ENCODE results near the gene LRAT. TPM values are rescaled to one million over a fixed set of nuclear protein-coding genes. Genes with fewer than 3 reads are reported as not detected.
A peak's percentile ranks its signal among the peaks of the same experiment; 100 is the strongest.

Gene LRAT
- total and polyA plus RNA-seq, 2 experiments from 2014 or later, result 57.1 to 90.1 TPM

GRCh38 chr4:154741131-154741665 lies 2.6 kb upstream of the LRAT start:
- peak overlapping the region; percentile 92 for H3K27ac Mint-ChIP-seq
- H3K4me3 Mint-ChIP-seq, result peak overlapping the region; percentile 68
- Histone ChIP-seq H4K20me1 (replicated peaks; ENCODE audit: insufficient read depth) (peaks cover 12% of the 10 kb centered on the region), H3K36me3 (ENCODE audit: insufficient read depth) (no peaks in the 10 kb centered on the region), H3K4me3 (peak overlapping the region; percentile 88), H3K27me3 (ENCODE audit: insufficient read depth) (peaks cover 57% of the 10 kb centered on the region), H3K9me2 (ENCODE audit: insufficient read depth) (no peaks in the 10 kb centered on the region), H3F3A (replicated peaks; ENCODE audit: low read depth) (peaks cover 21% of the 10 kb centered on the region), H2AFZ (no peak overlapping the region), H3K27ac (ENCODE audit: low read depth) (peak overlapping the region; percentile 48), H3K79me2 (replicated peaks; ENCODE audit: insufficient read depth) (peaks cover 21% of the 10 kb centered on the region), H3K4me1 (ENCODE audit: insufficient read depth) (peaks cover 46% of the 10 kb centered on the region), H3K4me2 (peak overlapping the region; percentile 82)
- peaks cover 2% of the 10 kb centered on the region; the same call in 2 of the 3 replicates for H3K36me3 Mint-ChIP-seq (ENCODE audit: low read depth)
- ATAC-seq, result no peak
- no peaks in the 10 kb centered on the region for H3K9me3 Mint-ChIP-seq
- peaks cover 50% of the 10 kb centered on the region for H3K27me3 Mint-ChIP-seq (ENCODE audit: insufficient read depth, low read depth, poor library complexity)
- TF ChIP-seq, protein P1, sequence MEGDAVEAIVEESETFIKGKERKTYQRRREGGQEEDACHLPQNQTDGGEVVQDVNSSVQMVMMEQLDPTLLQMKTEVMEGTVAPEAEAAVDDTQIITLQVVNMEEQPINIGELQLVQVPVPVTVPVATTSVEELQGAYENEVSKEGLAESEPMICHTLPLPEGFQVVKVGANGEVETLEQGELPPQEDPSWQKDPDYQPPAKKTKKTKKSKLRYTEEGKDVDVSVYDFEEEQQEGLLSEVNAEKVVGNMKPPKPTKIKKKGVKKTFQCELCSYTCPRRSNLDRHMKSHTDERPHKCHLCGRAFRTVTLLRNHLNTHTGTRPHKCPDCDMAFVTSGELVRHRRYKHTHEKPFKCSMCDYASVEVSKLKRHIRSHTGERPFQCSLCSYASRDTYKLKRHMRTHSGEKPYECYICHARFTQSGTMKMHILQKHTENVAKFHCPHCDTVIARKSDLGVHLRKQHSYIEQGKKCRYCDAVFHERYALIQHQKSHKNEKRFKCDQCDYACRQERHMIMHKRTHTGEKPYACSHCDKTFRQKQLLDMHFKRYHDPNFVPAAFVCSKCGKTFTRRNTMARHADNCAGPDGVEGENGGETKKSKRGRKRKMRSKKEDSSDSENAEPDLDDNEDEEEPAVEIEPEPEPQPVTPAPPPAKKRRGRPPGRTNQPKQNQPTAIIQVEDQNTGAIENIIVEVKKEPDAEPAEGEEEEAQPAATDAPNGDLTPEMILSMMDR (conservative IDR thresholded peaks at IDR 0.05; ENCODE audit: low read depth in 2 of 2), result 0 out of 4 replicates have a peak, but pooled peaks of 1 of the 2 experiments have one; percentile 1
- TF ChIP-seq EZH2 (IDR thresholded peaks at IDR 0.05; ENCODE audit: low read depth, unreplicated experiment) (peak; percentile 30), NANOG (IDR thresholded peaks at IDR 0.05; ENCODE audit: borderline replicate concordance) (peak; percentile 82), ZNF114 (CRISPR knock-in tag; IDR thresholded peaks at IDR 0.05) (no peak), POLR2AphosphoS5 (IDR thresholded peaks at IDR 0.05; ENCODE audit: low read depth) (peak; percentile 15; the same call in 1 of the 2 replicates)
- TF ChIP-seq, protein P2, sequence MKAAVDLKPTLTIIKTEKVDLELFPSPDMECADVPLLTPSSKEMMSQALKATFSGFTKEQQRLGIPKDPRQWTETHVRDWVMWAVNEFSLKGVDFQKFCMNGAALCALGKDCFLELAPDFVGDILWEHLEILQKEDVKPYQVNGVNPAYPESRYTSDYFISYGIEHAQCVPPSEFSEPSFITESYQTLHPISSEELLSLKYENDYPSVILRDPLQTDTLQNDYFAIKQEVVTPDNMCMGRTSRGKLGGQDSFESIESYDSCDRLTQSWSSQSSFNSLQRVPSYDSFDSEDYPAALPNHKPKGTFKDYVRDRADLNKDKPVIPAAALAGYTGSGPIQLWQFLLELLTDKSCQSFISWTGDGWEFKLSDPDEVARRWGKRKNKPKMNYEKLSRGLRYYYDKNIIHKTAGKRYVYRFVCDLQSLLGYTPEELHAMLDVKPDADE (IDR thresholded peaks at IDR 0.05), result no peak
- peaks cover 41% of the 10 kb centered on the region for H3K4me1 Mint-ChIP-seq
- DNase-seq (ENCODE audit: low spot score), result peak; percentile 43

DNA sequence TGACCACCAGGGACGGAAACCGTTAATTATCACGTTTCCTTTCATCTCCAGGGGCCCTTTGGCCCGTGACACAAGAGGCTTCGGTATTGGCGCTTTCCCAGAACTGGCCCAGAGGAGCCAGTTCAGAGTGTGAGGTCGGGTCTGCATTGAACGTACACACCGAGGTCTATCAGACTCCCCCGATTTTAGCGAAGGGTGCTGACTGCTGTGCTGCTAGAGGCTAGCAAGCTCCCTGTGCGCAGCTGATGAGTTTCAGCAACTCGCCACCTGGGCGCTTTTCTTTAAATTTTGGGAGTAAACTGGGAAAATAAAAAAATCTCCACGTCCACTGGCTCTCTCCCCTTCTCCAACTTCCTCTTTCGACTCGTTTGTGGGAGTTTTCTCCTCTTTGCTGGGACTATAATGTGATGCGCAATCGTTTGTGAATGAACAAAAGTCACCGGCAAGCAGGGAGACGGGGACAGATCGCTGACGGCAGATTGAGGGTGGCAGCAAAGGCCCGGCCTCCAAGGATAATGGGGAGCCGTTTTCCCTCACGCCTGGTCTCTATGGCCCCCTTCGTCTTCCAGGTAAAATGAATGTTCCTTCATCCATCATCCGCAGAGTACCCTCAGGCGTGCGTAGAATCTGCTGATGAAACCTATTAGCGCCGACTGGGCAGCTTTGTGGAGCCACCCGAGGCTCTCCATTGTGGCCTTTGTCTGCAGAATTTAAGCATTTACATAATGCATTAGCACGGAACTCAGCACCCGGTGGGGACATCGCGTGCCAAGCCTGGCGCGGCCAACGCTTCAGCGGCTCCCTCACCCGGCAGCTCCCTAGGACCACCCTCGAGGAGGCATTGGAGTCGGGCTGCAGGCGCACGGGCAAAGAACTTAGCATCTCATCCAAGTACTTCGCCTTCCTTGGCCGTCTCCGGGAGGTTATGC lies 1.6 kb upstream of the LRAT start:
- H3K36me3 Mint-ChIP-seq (ENCODE audit: low read depth), result peaks cover 10% of the 10 kb centered on the region; the same call in 2 of the 3 replicates
- Histone ChIP-seq H3K27ac (ENCODE audit: low read depth) (0 out of 2 replicates have a peak overlapping the region, but pooled peaks have one; percentile 63), H3K27me3 (ENCODE audit: insufficient read depth) (peaks cover 57% of the 10 kb centered on the region), H3K4me1 (ENCODE audit: insufficient read depth) (peaks cover 46% of the 10 kb centered on the region), H3K79me2 (replicated peaks; ENCODE audit: insufficient read depth) (peaks cover 31% of the 10 kb centered on the region), H3K4me2 (peak overlapping the region; percentile 82), H4K20me1 (replicated peaks; ENCODE audit: insufficient read depth) (peaks cover 17% of the 10 kb centered on the region), H3K36me3 (ENCODE audit: insufficient read depth) (no peaks in the 10 kb centered on the region), H3K9me2 (ENCODE audit: insufficient read depth) (no peaks in the 10 kb centered on the region), H2AFZ (peak overlapping the region; percentile 39; the same call in 1 of the 2 replicates), H3K4me3 (peak overlapping the region; percentile 88), H3F3A (replicated peaks; ENCODE audit: low read depth) (peaks cover 21% of the 10 kb centered on the region)
- H3K27ac Mint-ChIP-seq, result peak overlapping the region; percentile 5; the same call in 1 of the 2 replicates
- DNase-seq (ENCODE audit: low spot score) (peak; percentile 84), ATAC-seq (peak; percentile 48)
- peak overlapping the region; percentile 92 for H3K4me3 Mint-ChIP-seq
- H3K9me3 Mint-ChIP-seq, result no peaks in the 10 kb centered on the region
- peaks cover 50% of the 10 kb centered on the region for H3K27me3 Mint-ChIP-seq (ENCODE audit: insufficient read depth, low read depth, poor library complexity)
- peaks cover 46% of the 10 kb centered on the region for H3K4me1 Mint-ChIP-seq
- TF ChIP-seq REST (IDR thresholded peaks at IDR 0.05; ENCODE audit: unreplicated experiment) (no peak), ZNF114 (CRISPR knock-in tag; IDR thresholded peaks at IDR 0.05) (no peak), EZH2phosphoT487 (IDR thresholded peaks at IDR 0.05; ENCODE audit: unreplicated experiment) (no peak)
- TF ChIP-seq, protein P2 (IDR thresholded peaks at IDR 0.05), result no peak; the same call in 1 of the 2 replicates
